ENCODE measurements around the gene SLC5A6. TPM values are rescaled to one million over a fixed set of nuclear protein-coding genes. Genes with fewer than 3 reads are reported as not detected.
A peak's percentile ranks its signal among the peaks of the same experiment; 100 is the strongest.

Gene SLC5A6
- total and polyA plus RNA-seq, 7 donors, result 16.8 to 64.2 (median 23.3) TPM

DNA sequence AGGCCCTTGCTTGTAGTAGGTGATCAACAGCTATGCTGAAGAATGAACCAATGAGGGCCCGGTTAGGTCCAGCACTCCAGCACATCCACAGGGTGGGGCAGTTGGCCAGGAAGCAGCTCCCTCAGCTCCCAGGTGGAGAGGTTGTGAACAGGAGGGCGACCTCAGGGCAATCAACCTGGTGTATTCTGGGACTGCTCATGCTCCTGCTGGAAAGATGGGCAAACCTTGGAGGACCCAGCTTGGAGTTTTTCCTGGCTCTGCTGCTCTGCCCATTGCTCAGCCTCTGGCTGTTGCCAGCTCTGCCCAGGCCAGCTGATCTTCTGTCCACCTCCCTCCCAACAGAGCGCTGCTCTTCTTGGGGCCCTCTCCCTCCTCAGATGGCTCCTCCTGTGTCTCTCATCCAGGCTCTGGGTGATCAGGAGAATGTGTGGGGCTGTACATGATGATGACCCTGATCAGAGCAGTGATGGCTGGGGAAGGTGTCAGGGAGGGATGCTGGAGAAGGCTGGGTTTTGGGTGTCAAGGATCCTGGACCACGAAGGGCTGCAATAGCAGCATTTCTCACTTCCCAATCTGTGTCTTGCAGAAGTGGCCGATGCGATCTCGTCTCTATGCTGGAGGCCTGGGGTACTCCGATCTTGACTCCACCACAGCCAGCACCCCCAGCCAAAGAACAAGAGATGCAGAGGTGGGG is 59.8 kb downstream of the SLC5A6 start:
- ATAC-seq, result no peak
- H3K4me1 ChIP-seq, result no peaks in the 10 kb centered on the region
- H3K36me3 ChIP-seq (ENCODE audit: insufficient read depth in 1 of 2, low read depth in 1 of 2), result no peaks in the 10 kb centered on the region
- no peaks in the 10 kb centered on the region for H3K9me3 ChIP-seq
- no peaks in the 10 kb centered on the region for H3K27me3 ChIP-seq (ENCODE audit: insufficient read depth in 3 of 3, low read length in 2 of 3)
- TF ChIP-seq, protein P1, sequence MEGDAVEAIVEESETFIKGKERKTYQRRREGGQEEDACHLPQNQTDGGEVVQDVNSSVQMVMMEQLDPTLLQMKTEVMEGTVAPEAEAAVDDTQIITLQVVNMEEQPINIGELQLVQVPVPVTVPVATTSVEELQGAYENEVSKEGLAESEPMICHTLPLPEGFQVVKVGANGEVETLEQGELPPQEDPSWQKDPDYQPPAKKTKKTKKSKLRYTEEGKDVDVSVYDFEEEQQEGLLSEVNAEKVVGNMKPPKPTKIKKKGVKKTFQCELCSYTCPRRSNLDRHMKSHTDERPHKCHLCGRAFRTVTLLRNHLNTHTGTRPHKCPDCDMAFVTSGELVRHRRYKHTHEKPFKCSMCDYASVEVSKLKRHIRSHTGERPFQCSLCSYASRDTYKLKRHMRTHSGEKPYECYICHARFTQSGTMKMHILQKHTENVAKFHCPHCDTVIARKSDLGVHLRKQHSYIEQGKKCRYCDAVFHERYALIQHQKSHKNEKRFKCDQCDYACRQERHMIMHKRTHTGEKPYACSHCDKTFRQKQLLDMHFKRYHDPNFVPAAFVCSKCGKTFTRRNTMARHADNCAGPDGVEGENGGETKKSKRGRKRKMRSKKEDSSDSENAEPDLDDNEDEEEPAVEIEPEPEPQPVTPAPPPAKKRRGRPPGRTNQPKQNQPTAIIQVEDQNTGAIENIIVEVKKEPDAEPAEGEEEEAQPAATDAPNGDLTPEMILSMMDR (IDR thresholded peaks at IDR 0.05), result no peak
- DNase-seq, result no peak
- 86 to 90% (median 88%) methylated on average over 8 of the region's 8 CpGs for WGBS, 3 donors
- intact Hi-C loops (cut with DNase I), result no loop called here
- H3K4me3 ChIP-seq, result no peak overlapping the region
- H3K27ac ChIP-seq, result no peak overlapping the region

DNA sequence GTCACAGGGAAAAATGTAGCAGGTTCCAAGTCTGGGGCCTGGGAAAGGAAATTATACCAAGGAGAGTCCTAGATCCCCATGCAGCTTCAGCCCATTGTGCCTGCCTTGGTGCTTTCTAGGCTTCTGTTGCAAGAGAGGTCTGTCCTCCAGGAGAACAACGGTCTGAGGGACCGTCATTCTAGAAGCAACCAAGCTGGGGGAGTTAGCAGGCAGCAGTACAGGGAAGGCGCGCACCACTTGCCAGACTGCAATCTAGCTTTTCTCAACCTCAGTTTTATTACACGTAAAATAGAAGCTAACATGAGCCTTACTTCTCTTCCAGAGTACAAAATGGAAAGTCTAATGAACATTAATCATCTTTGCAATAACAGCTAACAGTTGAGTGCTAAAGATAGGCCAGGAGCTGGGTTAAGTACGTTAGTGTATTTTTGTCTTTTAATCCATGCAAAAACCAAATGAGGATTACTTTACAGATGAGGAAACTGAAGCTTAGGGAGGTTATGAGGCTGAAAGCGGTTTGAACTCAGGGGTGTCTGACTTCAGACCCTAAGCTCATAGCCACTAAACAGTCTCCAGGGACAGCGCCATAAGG is 61.3 kb downstream of the SLC5A6 start:
- Histone ChIP-seq H3K9me3 (no peaks in the 10 kb centered on the region), H3K27ac (no peak overlapping the region), H3K36me3 (ENCODE audit: insufficient read depth in 1 of 2, low read depth in 1 of 2) (no peaks in the 10 kb centered on the region), H3K4me1 (no peaks in the 10 kb centered on the region), H3K27me3 (ENCODE audit: insufficient read depth in 3 of 3, low read length in 2 of 3) (no peaks in the 10 kb centered on the region), H3K4me3 (no peak overlapping the region)
- DNase-seq, result no peak
- 55 to 74% (median 67%) methylated on average over 8 of the region's 8 CpGs for WGBS, 3 donors
- intact Hi-C loops (cut with DNase I), result no loop called here
- TF ChIP-seq, protein P1 (IDR thresholded peaks at IDR 0.05), result no peak
- ATAC-seq, result peak in 2 of 4 donors; percentile 14 to 43

Other genes with a start within 250 kb of the SLC5A6 start
- gene MAPRE3, start 241.6 kb downstream of the SLC5A6 start, total RNA-seq, result 100 to 1,000 TPM; 101 to 148 (median 122) TPM
- gene MAPRE3, start 241.6 kb downstream of the SLC5A6 start, polyA plus RNA-seq, result 100 to 1,000 TPM in 1 of 3 donors, 10 to 100 TPM in 2; 22.1 to 149 (median 76.3) TPM
- 10 to 100 TPM; 32.3 to 50.4 (median 41.5) TPM for gene TMEM214, start 179.3 kb downstream of the SLC5A6 start, total RNA-seq
- gene TMEM214, start 179.3 kb downstream of the SLC5A6 start, polyA plus RNA-seq, result 10 to 100 TPM; 29.4 to 43.2 (median 35.8) TPM
- gene AGBL5, start 160.6 kb downstream of the SLC5A6 start, total RNA-seq, result 1 to 10 TPM; 5.5 to 8.6 (median 7.6) TPM
- gene AGBL5, start 160.6 kb downstream of the SLC5A6 start, polyA plus RNA-seq, result 1 to 10 TPM; 3.6 to 5.3 (median 5.0) TPM
- gene OST4, start 140.6 kb downstream of the SLC5A6 start, total RNA-seq, result 100 to 1,000 TPM; 186 to 304 (median 236) TPM
- 100 to 1,000 TPM; 259 to 396 (median 306) TPM for gene OST4, start 140.6 kb downstream of the SLC5A6 start, polyA plus RNA-seq
- gene EMILIN1, start 133.7 kb downstream of the SLC5A6 start, total RNA-seq, result 10 to 100 TPM in 1 of 4 donors, 1 to 10 TPM in 3; 6.1 to 14.3 (median 7.9) TPM
- 1 to 10 TPM; 4.9 to 7.3 (median 4.9) TPM for gene EMILIN1, start 133.7 kb downstream of the SLC5A6 start, polyA plus RNA-seq
- gene KHK, start 125.5 kb downstream of the SLC5A6 start, total RNA-seq, result 1 to 10 TPM; 1.5 to 4.5 (median 2.4) TPM
- gene KHK, start 125.5 kb downstream of the SLC5A6 start, polyA plus RNA-seq, result 1 to 10 TPM; 1.8 to 5.8 (median 2.9) TPM
- gene CGREF1, start 93.1 kb downstream of the SLC5A6 start, total RNA-seq, result 10 to 100 TPM in 1 of 4 donors, 1 to 10 TPM in 3; 4.1 to 15.8 (median 6.1) TPM
- gene CGREF1, start 93.1 kb downstream of the SLC5A6 start, polyA plus RNA-seq, result 1 to 10 TPM; 2.8 to 7.9 (median 6.6) TPM
- gene ABHD1, start 88.5 kb downstream of the SLC5A6 start, total RNA-seq, result 1 to 10 TPM; 1.4 to 4.5 (median 3.7) TPM
- 1 to 10 TPM; 1.9 to 4.1 (median 3.9) TPM for gene ABHD1, start 88.5 kb downstream of the SLC5A6 start, polyA plus RNA-seq
- 100 to 1,000 TPM in 2 of 4 donors, 10 to 100 TPM in 2; 57.4 to 206 (median 111) TPM for gene PREB, start 77.6 kb downstream of the SLC5A6 start, total RNA-seq
- gene PREB, start 77.6 kb downstream of the SLC5A6 start, polyA plus RNA-seq, result 100 to 1,000 TPM in 2 of 3 donors, 10 to 100 TPM in 1; 96.1 to 138 (median 125) TPM
- gene PRR30, start 72.9 kb downstream of the SLC5A6 start, total RNA-seq, result not detected
- gene PRR30, start 72.9 kb downstream of the SLC5A6 start, polyA plus RNA-seq, result not detected
- under 1 TPM in 2 of 4 donors, not detected in 2; 0.20 to 0.63 TPM for gene TCF23, start 63.3 kb downstream of the SLC5A6 start, total RNA-seq
- gene TCF23, start 63.3 kb downstream of the SLC5A6 start, polyA plus RNA-seq, result under 1 TPM in 2 of 3 donors, not detected in 1; 0.05 to 0.06 TPM
- gene ATRAID, start 227 bp downstream of the SLC5A6 start, total RNA-seq, result 100 to 1,000 TPM in 2 of 4 donors, 10 to 100 TPM in 2; 87.1 to 113 (median 98.2) TPM
- 100 to 1,000 TPM in 2 of 3 donors, 10 to 100 TPM in 1; 89.3 to 188 (median 136) TPM for gene ATRAID, start 227 bp downstream of the SLC5A6 start, polyA plus RNA-seq
- gene CAD, start 5.1 kb upstream of the SLC5A6 start, total RNA-seq, result 1 to 10 TPM; 7.8 to 8.6 (median 8.2) TPM
- gene CAD, start 5.1 kb upstream of the SLC5A6 start, polyA plus RNA-seq, result 10 to 100 TPM in 1 of 3 donors, 1 to 10 TPM in 2; 5.9 to 13.6 (median 7.3) TPM
- under 1 TPM in 3 of 4 donors, not detected in 1; 0.10 to 0.92 (median 0.34) TPM for gene SLC30A3, start 50.8 kb upstream of the SLC5A6 start, total RNA-seq
- gene SLC30A3, start 50.8 kb upstream of the SLC5A6 start, polyA plus RNA-seq, result under 1 TPM; 0.03 to 0.16 (median 0.09) TPM
- not detected for gene DNAJC5G, start 63.2 kb upstream of the SLC5A6 start, total RNA-seq
- gene DNAJC5G, start 63.2 kb upstream of the SLC5A6 start, polyA plus RNA-seq, result not detected
- 100 to 1,000 TPM; 387 to 784 (median 462) TPM for gene TRIM54, start 70.2 kb upstream of the SLC5A6 start, total RNA-seq
- gene TRIM54, start 70.2 kb upstream of the SLC5A6 start, polyA plus RNA-seq, result 100 to 1,000 TPM; 136 to 315 (median 282) TPM
- gene UCN, start 96.2 kb upstream of the SLC5A6 start, total RNA-seq, result under 1 TPM in 1 of 4 donors, not detected in 3; 0.46 TPM
- gene UCN, start 96.2 kb upstream of the SLC5A6 start, polyA plus RNA-seq, result 1 to 10 TPM in 1 of 3 donors, under 1 TPM in 2; 0.26 to 3.6 (median 0.44) TPM
- 10 to 100 TPM; 11.9 to 20.9 (median 14.9) TPM for gene MPV17, start 110.8 kb upstream of the SLC5A6 start, total RNA-seq
- 10 to 100 TPM; 13.1 to 29.0 (median 14.5) TPM for gene MPV17, start 110.8 kb upstream of the SLC5A6 start, polyA plus RNA-seq
- gene GTF3C2, start 144.5 kb upstream of the SLC5A6 start, total RNA-seq, result 10 to 100 TPM; 17.5 to 44.9 (median 31.1) TPM
- gene GTF3C2, start 144.5 kb upstream of the SLC5A6 start, polyA plus RNA-seq, result 10 to 100 TPM; 21.6 to 49.4 (median 24.2) TPM
- gene EIF2B4, start 158.1 kb upstream of the SLC5A6 start, total RNA-seq, result 10 to 100 TPM; 36.6 to 61.0 (median 56.3) TPM
- 10 to 100 TPM; 56.1 to 72.9 (median 71.1) TPM for gene EIF2B4, start 158.1 kb upstream of the SLC5A6 start, polyA plus RNA-seq
- 10 to 100 TPM; 53.9 to 73.9 (median 57.3) TPM for gene SNX17, start 158.3 kb upstream of the SLC5A6 start, total RNA-seq
- 10 to 100 TPM; 50.1 to 96.4 (median 94.0) TPM for gene SNX17, start 158.3 kb upstream of the SLC5A6 start, polyA plus RNA-seq
- gene ZNF513, start 168.5 kb upstream of the SLC5A6 start, total RNA-seq, result 10 to 100 TPM in 2 of 4 donors, 1 to 10 TPM in 2; 5.8 to 14.6 (median 8.7) TPM
- gene ZNF513, start 168.5 kb upstream of the SLC5A6 start, polyA plus RNA-seq, result 10 to 100 TPM; 10.2 to 11.5 (median 10.7) TPM
- 10 to 100 TPM; 44.0 to 83.6 (median 68.4) TPM for gene PPM1G, start 197.3 kb upstream of the SLC5A6 start, total RNA-seq
- 100 to 1,000 TPM in 2 of 3 donors, 10 to 100 TPM in 1; 83.4 to 167 (median 127) TPM for gene PPM1G, start 197.3 kb upstream of the SLC5A6 start, polyA plus RNA-seq
- gene NRBP1, start 216.4 kb upstream of the SLC5A6 start, total RNA-seq, result 100 to 1,000 TPM in 2 of 4 donors, 10 to 100 TPM in 2; 83.8 to 138 (median 103) TPM
- 100 to 1,000 TPM; 120 to 238 (median 151) TPM for gene NRBP1, start 216.4 kb upstream of the SLC5A6 start, polyA plus RNA-seq
- gene KRTCAP3, start 230.1 kb upstream of the SLC5A6 start, total RNA-seq, result 1 to 10 TPM in 3 of 4 donors, not detected in 1; 1.5 to 2.2 (median 1.7) TPM
- 1 to 10 TPM in 1 of 3 donors, under 1 TPM in 2; 0.26 to 1.7 (median 0.39) TPM for gene KRTCAP3, start 230.1 kb upstream of the SLC5A6 start, polyA plus RNA-seq